Measurements from ENCODE around the gene PKP1.

The PKP1 gene

GRCh38 chr1:201326710-201327109 is 43.4 kb downstream of the PKP1 start:
- Histone ChIP-seq H2AFZ (ENCODE audit: low read length) (no peak overlapping the region), H3F3A (ENCODE audit: insufficient read depth, low read length) (no peaks in the 10 kb centered on the region), H3K27me3 (replicated peaks; ENCODE audit: insufficient read depth, low read length) (peaks cover 42% of the 10 kb centered on the region), H3K4me2 (ENCODE audit: low read depth, low read length) (no peak overlapping the region), H3K36me3 (replicated peaks; ENCODE audit: insufficient read depth, low read length) (no peaks in the 10 kb centered on the region), H3K4me1 (ENCODE audit: low read length) (no peaks in the 10 kb centered on the region), H3K9ac (ENCODE audit: low read length) (no peak overlapping the region), H3K27ac (ENCODE audit: low read length) (no peak overlapping the region), H3K9me3 (replicated peaks; ENCODE audit: insufficient read depth, low read length) (no peaks in the 10 kb centered on the region), H3K9me2 (replicated peaks; ENCODE audit: insufficient read depth, low read length) (no peaks in the 10 kb centered on the region), H3K4me3 (ENCODE audit: low read length) (no peak overlapping the region), H3K79me2 (ENCODE audit: low read length) (no peaks in the 10 kb centered on the region), H4K20me1 (ENCODE audit: insufficient read depth, low read length) (no peaks in the 10 kb centered on the region)
- no peak for DNase-seq
- TF ChIP-seq, protein P1, sequence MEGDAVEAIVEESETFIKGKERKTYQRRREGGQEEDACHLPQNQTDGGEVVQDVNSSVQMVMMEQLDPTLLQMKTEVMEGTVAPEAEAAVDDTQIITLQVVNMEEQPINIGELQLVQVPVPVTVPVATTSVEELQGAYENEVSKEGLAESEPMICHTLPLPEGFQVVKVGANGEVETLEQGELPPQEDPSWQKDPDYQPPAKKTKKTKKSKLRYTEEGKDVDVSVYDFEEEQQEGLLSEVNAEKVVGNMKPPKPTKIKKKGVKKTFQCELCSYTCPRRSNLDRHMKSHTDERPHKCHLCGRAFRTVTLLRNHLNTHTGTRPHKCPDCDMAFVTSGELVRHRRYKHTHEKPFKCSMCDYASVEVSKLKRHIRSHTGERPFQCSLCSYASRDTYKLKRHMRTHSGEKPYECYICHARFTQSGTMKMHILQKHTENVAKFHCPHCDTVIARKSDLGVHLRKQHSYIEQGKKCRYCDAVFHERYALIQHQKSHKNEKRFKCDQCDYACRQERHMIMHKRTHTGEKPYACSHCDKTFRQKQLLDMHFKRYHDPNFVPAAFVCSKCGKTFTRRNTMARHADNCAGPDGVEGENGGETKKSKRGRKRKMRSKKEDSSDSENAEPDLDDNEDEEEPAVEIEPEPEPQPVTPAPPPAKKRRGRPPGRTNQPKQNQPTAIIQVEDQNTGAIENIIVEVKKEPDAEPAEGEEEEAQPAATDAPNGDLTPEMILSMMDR (IDR thresholded peaks at IDR 0.05; ENCODE audit: low read length) = no peak
- no peak for TF ChIP-seq EZH2phosphoT487 (IDR thresholded peaks at IDR 0.05; ENCODE audit: low read length)
- TF ChIP-seq EZH2 (optimal IDR thresholded peaks at IDR 0.05; ENCODE audit: low read depth, low read length) = no peak

- TF ChIP-seq, protein P1 (IDR thresholded peaks at IDR 0.05; ENCODE audit: low read length) = no peak
- no peak for TF ChIP-seq EZH2 (optimal IDR thresholded peaks at IDR 0.05; ENCODE audit: low read depth, low read length)
- TF ChIP-seq EZH2phosphoT487 (IDR thresholded peaks at IDR 0.05; ENCODE audit: low read length) = no peak
- no peaks in the 10 kb centered on the region for H3K4me1 ChIP-seq (ENCODE audit: low read length)
- no peak overlapping the region for H3K4me3 ChIP-seq (ENCODE audit: low read length)
- no peak overlapping the region for H3K9ac ChIP-seq (ENCODE audit: low read length)
- no peaks in the 10 kb centered on the region for H3K79me2 ChIP-seq (ENCODE audit: low read length)
- no peak overlapping the region for H3K4me2 ChIP-seq (ENCODE audit: low read depth, low read length)
- H3K27me3 ChIP-seq (replicated peaks; ENCODE audit: insufficient read depth, low read length) = peaks cover 40% of the 10 kb centered on the region
- no peaks in the 10 kb centered on the region for H3K9me2 ChIP-seq (replicated peaks; ENCODE audit: insufficient read depth, low read length)
- H3K36me3 ChIP-seq (replicated peaks; ENCODE audit: insufficient read depth, low read length) = no peaks in the 10 kb centered on the region
- no peaks in the 10 kb centered on the region for H3F3A ChIP-seq (ENCODE audit: insufficient read depth, low read length)
- H3K27ac ChIP-seq (ENCODE audit: low read length) = no peak overlapping the region
- H2AFZ ChIP-seq (ENCODE audit: low read length) = no peak overlapping the region
- H4K20me1 ChIP-seq (ENCODE audit: insufficient read depth, low read length) = no peaks in the 10 kb centered on the region
- DNase-seq = no peak
- no peaks in the 10 kb centered on the region for H3K9me3 ChIP-seq (replicated peaks; ENCODE audit: insufficient read depth, low read length)
These were observed 44.5 kb downstream of the PKP1 start for GRCh38 chr1:201327687-201328240.

DNA sequence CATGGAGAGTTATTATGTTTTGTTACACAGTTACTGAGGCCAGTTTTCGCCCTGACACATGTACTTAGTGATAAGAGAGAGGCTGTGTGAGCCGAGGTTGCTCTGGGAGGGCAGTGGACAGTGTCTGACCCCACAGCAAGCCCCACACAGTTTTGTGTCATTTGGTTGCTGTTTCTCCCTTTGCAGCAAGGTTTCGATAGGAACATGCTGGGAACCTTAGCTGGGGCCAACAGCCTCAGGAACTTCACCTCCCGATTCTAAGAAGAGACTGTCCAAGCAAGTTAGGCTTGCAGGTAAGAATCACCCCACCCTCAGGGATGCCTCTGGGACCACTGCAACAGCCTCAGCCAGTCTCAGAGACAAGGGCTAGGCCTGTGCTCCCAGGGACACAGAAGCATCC is 45.3 kb downstream of the PKP1 start:
- Histone ChIP-seq H3K4me1 (ENCODE audit: low read length) (no peaks in the 10 kb centered on the region), H3K9me3 (replicated peaks; ENCODE audit: insufficient read depth, low read length) (no peaks in the 10 kb centered on the region), H2AFZ (ENCODE audit: low read length) (no peak overlapping the region), H3K4me3 (ENCODE audit: low read length) (no peak overlapping the region), H3K79me2 (ENCODE audit: low read length) (no peaks in the 10 kb centered on the region), H3K27ac (ENCODE audit: low read length) (no peak overlapping the region), H4K20me1 (ENCODE audit: insufficient read depth, low read length) (no peaks in the 10 kb centered on the region), H3K9me2 (replicated peaks; ENCODE audit: insufficient read depth, low read length) (no peaks in the 10 kb centered on the region), H3K4me2 (ENCODE audit: low read depth, low read length) (no peak overlapping the region), H3F3A (ENCODE audit: insufficient read depth, low read length) (no peaks in the 10 kb centered on the region), H3K27me3 (replicated peaks; ENCODE audit: insufficient read depth, low read length) (peaks cover 33% of the 10 kb centered on the region), H3K9ac (ENCODE audit: low read length) (no peak overlapping the region), H3K36me3 (replicated peaks; ENCODE audit: insufficient read depth, low read length) (no peaks in the 10 kb centered on the region)
- no peak for DNase-seq
- TF ChIP-seq, protein P1 (IDR thresholded peaks at IDR 0.05; ENCODE audit: low read length) = no peak
- no peak for TF ChIP-seq EZH2 (optimal IDR thresholded peaks at IDR 0.05; ENCODE audit: low read depth, low read length)
- no peak for TF ChIP-seq EZH2phosphoT487 (IDR thresholded peaks at IDR 0.05; ENCODE audit: low read length)

All from MM.1S (cell line).